Right lobe of liver (tissue), 6 donors: ENCODE data around the gene UBE4A. TPM values are rescaled to one million over a fixed set of nuclear protein-coding genes. Genes with fewer than 3 reads are reported as not detected.

Experiments
- ATAC-seq, 4 donors: fragments of 200-7000 bp; cut with Tn5 transposase; one replicate each; pipeline ENCODE4 v1.9.1; 2020; ENCODE audit warnings: mild to moderate bottlenecking in 4 of 4, moderate library complexity in 4 of 4
- DNase-seq, 3 donors: peaks; one replicate each; pipeline ENCODE4 v3.0.0-alpha.2; 2020
- H3K27ac ChIP-seq, 3 donors: fragments of 200-600 bp; one replicate each; pipeline ENCODE4 v1.8.0; 2022
- H3K27me3 ChIP-seq, 2 donors: fragments of 200-600 bp; one replicate each; pipeline ENCODE4 v1.8.0; 2022
- H3K36me3 ChIP-seq, 4 donors: fragments of 200-600 bp; sonication (generic) in 1 of 4; one replicate each; pipeline versions ENCODE4 v1.5.1 to v1.8.0; 2017 to 2022; ENCODE audit warnings: control low read depth in 1 of 4
- H3K4me1 ChIP-seq, 4 donors: fragments of 200-600 bp; sonication (generic) in 1 of 4; one replicate each; pipeline versions ENCODE4 v1.5.1 to v1.8.0; 2017 to 2022; ENCODE audit warnings: control low read depth in 1 of 4
- H3K4me3 ChIP-seq, 3 donors: fragments of 200-600 bp; one replicate each; pipeline ENCODE4 v1.8.0; 2022
- H3K9me3 ChIP-seq, 4 donors: fragments of 200-600 bp; sonication (generic) in 1 of 4; one replicate each; pipeline versions ENCODE4 v1.5.1 to v1.8.0; 2017 to 2022; ENCODE audit warnings: control low read depth in 1 of 4
- CTCF ChIP-seq, 4 donors: fragments of 200-600 bp in 3 of 4; fragments of 450-650 bp in 1 of 4; IDR thresholded peaks; one replicate each; pipeline versions ENCODE4 v1.5.1 to v1.8.0; 2016 to 2022; ENCODE audit warnings: antibody characterized with exemption in 4 of 4, mild to moderate bottlenecking in 2 of 4
- POLR2A ChIP-seq: fragments of 450-650 bp; IDR thresholded peaks from one replicate; pipeline ENCODE4 v1.6.1; 2017; ENCODE audit warnings: antibody characterized with exemption, mild to moderate bottlenecking
- WGBS: methylation state at CpG from one replicate; pipeline ENCODE4 v1.1.6; 2018; ENCODE audit warnings: low coverage, low lambda C conversion rate; ENCODE audit not compliant: insufficient coverage; ENCODE audit errors: missing lambda C conversion rate; 5-methylcytosine and 5-hydroxymethylcytosine counted together
- intact Hi-C, 2 donors: fragments of 100-400 bp; cut with DNase I; formaldehyde crosslinking; loops; one replicate each; pipeline versions ENCODE4 v1.11.2 to v1.14.1; 2022
- long read RNA-seq: library from polyadenylated mRNA; unstranded; transcript quantifications from one replicate; pipeline ENCODE4 v2.0.0, GENCODE V29; 2019
- total RNA-seq, 6 experiments: library from RNA; depleted of rRNA in 2 of 6; stranded (reverse); fragments of >200 nt in 2 of 6; fragmentation: NEBNext Ultra II Directional in 3 of 6; extraction: Animal tissue kit (Norgen Biotek cat#: 25700) in 3 of 6; gene quantifications; one replicate each; pipeline versions ENCODE4 v1.1.0 to v1.2.4, GENCODE V29; 2016 to 2023
- donor health status: DM: no; HTN: yes; CAD: no.
- donor health status: DM: no; HTN: no; CAD: no.
- donor health status: DM: no; HTN: no; CAD: no.
- donor health status: DM: no; HTN: yes; CAD: no.
- donor health status: DM: no; HTN: yes; CAD: no.

UBE4A gene
- total RNA-seq, result 10 to 100 TPM; 25.5 to 36.9 (median 28.5) TPM
- long read RNA-seq, partial matches to known transcripts, result 2 of 9 reads
- long read RNA-seq, other reads (novel, unspliced or antisense), result 7 of 9 reads

GRCh38 chr11:118359295-118359958 lies at the start of gene UBE4A:
UBE4A (plus strand) TSS chr11:118359600; CDS start chr11:118365081, 5,481 bp downstream.
- Histone ChIP-seq H3K27ac (peak within 1 kb of the TSS; percentile 18 to 58 (median 33)), H3K9me3 (no peaks in the 10 kb centered on the region), H3K36me3 (no peaks in the 10 kb centered on the region), H3K27me3 (no peaks in the 10 kb centered on the region), H3K4me3 (peak within 1 kb of the TSS; percentile 71 to 84 (median 74)), H3K4me1 (peaks cover 0 to 12% (median 3%) of the 10 kb centered on the region in 4 donors)
- intact Hi-C loops, result loop anchor here in 1 of 2 donors (10.0 kb wide), 1 partner anchor 55 kb away; the partner anchor contains the start of gene CD3E
- peak; percentile 68 for TF ChIP-seq POLR2A
- TF ChIP-seq CTCF (IDR thresholded peaks at IDR 0.05), result no peak
- peak; percentile 96 to 97 (median 96) for DNase-seq
- WGBS, result 9% methylated on average over 12 of the region's 33 CpGs
- peak; percentile 94 to 98 (median 98) for ATAC-seq

- Histone ChIP-seq H3K36me3 (no peaks in the 10 kb centered on the region), H3K4me3 (no peak overlapping the region), H3K27me3 (no peaks in the 10 kb centered on the region), H3K4me1 (peaks cover 0 to 4% (median 2%) of the 10 kb centered on the region in 4 donors), H3K27ac (no peak overlapping the region), H3K9me3 (no peaks in the 10 kb centered on the region)
- DNase-seq (no peak), ATAC-seq (no peak)
- intact Hi-C loops, result no loop called here
- 93% methylated on average over 2 of the region's 3 CpGs for WGBS
- TF ChIP-seq CTCF (IDR thresholded peaks at IDR 0.05) (no peak), POLR2A (no peak)
Observed at GRCh38 chr11:118310271-118310670, 49.1 kb upstream of the UBE4A start.

- no peaks in the 10 kb centered on the region for H3K9me3 ChIP-seq
- intact Hi-C loops, result no loop called here
- H3K36me3 ChIP-seq, result no peaks in the 10 kb centered on the region
- TF ChIP-seq POLR2A, result no peak
- no peak for TF ChIP-seq CTCF (IDR thresholded peaks at IDR 0.05)
- H3K27ac ChIP-seq, result no peak overlapping the region
- ATAC-seq (no peak), DNase-seq (no peak)
- 94% methylated on average over 3 of the region's 3 CpGs for WGBS
- H3K27me3 ChIP-seq, result no peaks in the 10 kb centered on the region
- H3K4me1 ChIP-seq, result peaks cover 0 to 5% (median 2%) of the 10 kb centered on the region in 4 donors
- no peak overlapping the region for H3K4me3 ChIP-seq
Observed at GRCh38 chr11:118310781-118311485, 48.5 kb upstream of the UBE4A start.

GRCh38 chr11:118311518-118311917 lies 47.9 kb upstream of the UBE4A start:
- Histone ChIP-seq H3K9me3 (no peaks in the 10 kb centered on the region), H3K36me3 (no peaks in the 10 kb centered on the region), H3K27me3 (no peaks in the 10 kb centered on the region), H3K4me3 (no peak overlapping the region), H3K27ac (no peak overlapping the region), H3K4me1 (peaks cover 0 to 5% (median 2%) of the 10 kb centered on the region in 4 donors)
- TF ChIP-seq POLR2A (no peak), CTCF (IDR thresholded peaks at IDR 0.05) (no peak)
- intact Hi-C loops, result no loop called here
- DNase-seq (no peak), ATAC-seq (no peak)
- 64% methylated on average over 4 of the region's 4 CpGs for WGBS
